Sigmoid colon (tissue), 4 donors: ENCODE data around the gene DCST1.

Experiments used
- CTCF ChIP-seq, 4 experiments: fragments of 450-650 bp in 3 of 4; fragments of 200-600 bp in 1 of 4; IDR thresholded peaks; one replicate each; pipeline ENCODE4 v1.5.1; 2016 to 2019; ENCODE audit warnings: antibody characterized with exemption in 4 of 4, mild to moderate bottlenecking in 3 of 4, moderate library complexity in 2 of 4
- POLR2AphosphoS5 ChIP-seq, 4 donors: sonication (generic); formaldehyde crosslinking; IDR thresholded peaks; one replicate each; pipeline ENCODE4 v1.6.1; 2017; ENCODE audit warnings: antibody characterized with exemption in 4 of 4

GRCh38 chr1:155071701-155072100, 38.1 kb downstream of the DCST1 start:
- TF ChIP-seq CTCF (IDR thresholded peaks at IDR 0.05) (no peak), POLR2AphosphoS5 (IDR thresholded peaks at IDR 0.05) (no peak)
